Brain microvascular endothelial cell (primary cell): ENCODE data around the gene ID3.

Experiments used
- DNase-seq: peaks from one replicate; pipeline ENCODE4 v3.0.0-alpha.2; 2020
- H3K27ac ChIP-seq: fragments of 250-450 bp; sonication (Bioruptor Pico); 2 replicates; pipeline ENCODE4 v1.5.1; 2020; ENCODE audit warnings: mild to moderate bottlenecking, moderate library complexity
- H3K27me3 ChIP-seq: fragments of 250-450 bp; sonication (Bioruptor Pico); replicated peaks from 2 replicates; pipeline ENCODE4 v1.5.1; 2020; ENCODE audit warnings: mild to moderate bottlenecking
- H3K36me3 ChIP-seq: fragments of 250-450 bp; sonication (Bioruptor Pico); replicated peaks from 2 replicates; pipeline ENCODE4 v1.5.1; 2020; ENCODE audit warnings: mild to moderate bottlenecking
- H3K4me3 ChIP-seq: 2 replicates; pipeline ENCODE4 v1.5.1; 2011; ENCODE audit warnings: low read depth, mild to moderate bottlenecking, control low read depth, low read length, moderate library complexity
- in situ Hi-C: cut with HindIII; loops from 2 replicates; pipeline ENCODE4 v1.10.0; 2017; ENCODE audit warnings: low sequenced_read_pairs, low pct_ligation_motif_present
- TF ChIP-seq, protein P1 (sequence below): IDR thresholded peaks from 2 replicates; pipeline ENCODE4 v1.5.1; 2011; ENCODE audit warnings: low read depth, mild to moderate bottlenecking, moderate library complexity, low read length, control low read depth, inconsistent platforms; ENCODE audit errors: missing control alignments

The ID3 gene

DNA sequence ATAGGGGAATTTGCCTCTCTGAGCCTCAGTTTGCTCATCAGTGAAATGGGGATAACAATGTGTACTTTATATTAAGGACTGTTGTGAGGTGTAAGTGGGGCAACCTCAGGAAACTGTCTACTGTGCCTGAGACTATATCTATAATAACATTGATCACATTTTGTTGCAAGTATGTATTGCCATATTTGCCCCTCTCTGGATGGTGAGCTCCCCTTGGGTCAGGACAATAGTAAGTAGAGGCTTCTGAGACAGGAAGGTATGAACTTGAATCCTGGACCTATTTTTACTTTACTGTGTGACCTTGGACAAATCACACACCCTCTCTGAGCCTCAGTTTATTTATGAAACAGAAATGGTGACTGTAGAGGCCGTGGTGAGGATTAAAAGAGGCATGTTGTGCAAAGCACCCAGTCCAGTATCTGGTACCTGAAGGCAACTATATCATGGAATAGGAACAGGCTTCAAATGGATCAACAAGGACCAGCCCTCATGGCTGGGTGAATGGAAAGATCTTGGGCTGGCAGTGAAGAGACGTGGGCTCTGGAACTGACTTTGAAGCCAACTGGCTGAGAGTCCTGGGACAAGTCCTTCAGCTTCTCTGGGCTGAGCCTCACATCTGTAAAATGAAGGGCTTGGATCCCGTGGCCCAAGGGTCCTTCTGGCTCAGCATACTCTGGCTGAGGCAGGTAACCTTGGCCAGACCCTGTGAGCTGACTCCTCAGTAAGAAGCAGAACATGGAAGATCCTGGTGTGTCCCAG, 35.0 kb upstream of the ID3 start:
- H3K4me3 ChIP-seq, result no peak overlapping the region
- in situ Hi-C loops, result no loop called here
- DNase-seq, result no peak
- TF ChIP-seq, protein P1, sequence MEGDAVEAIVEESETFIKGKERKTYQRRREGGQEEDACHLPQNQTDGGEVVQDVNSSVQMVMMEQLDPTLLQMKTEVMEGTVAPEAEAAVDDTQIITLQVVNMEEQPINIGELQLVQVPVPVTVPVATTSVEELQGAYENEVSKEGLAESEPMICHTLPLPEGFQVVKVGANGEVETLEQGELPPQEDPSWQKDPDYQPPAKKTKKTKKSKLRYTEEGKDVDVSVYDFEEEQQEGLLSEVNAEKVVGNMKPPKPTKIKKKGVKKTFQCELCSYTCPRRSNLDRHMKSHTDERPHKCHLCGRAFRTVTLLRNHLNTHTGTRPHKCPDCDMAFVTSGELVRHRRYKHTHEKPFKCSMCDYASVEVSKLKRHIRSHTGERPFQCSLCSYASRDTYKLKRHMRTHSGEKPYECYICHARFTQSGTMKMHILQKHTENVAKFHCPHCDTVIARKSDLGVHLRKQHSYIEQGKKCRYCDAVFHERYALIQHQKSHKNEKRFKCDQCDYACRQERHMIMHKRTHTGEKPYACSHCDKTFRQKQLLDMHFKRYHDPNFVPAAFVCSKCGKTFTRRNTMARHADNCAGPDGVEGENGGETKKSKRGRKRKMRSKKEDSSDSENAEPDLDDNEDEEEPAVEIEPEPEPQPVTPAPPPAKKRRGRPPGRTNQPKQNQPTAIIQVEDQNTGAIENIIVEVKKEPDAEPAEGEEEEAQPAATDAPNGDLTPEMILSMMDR, result no peak
- no peaks in the 10 kb centered on the region for H3K27me3 ChIP-seq
- no peaks in the 10 kb centered on the region for H3K36me3 ChIP-seq
- no peak overlapping the region for H3K27ac ChIP-seq

GRCh38 chr1:23593556-23594148, 34.4 kb upstream of the ID3 start:
- TF ChIP-seq, protein P1, result no peak
- Histone ChIP-seq H3K27me3 (no peaks in the 10 kb centered on the region), H3K36me3 (no peaks in the 10 kb centered on the region), H3K4me3 (no peak overlapping the region), H3K27ac (no peak overlapping the region)
- in situ Hi-C loops, result no loop called here
- no peak for DNase-seq

- H3K36me3 ChIP-seq, result no peaks in the 10 kb centered on the region
- H3K27ac ChIP-seq, result no peak overlapping the region
- TF ChIP-seq, protein P1, result no peak
- DNase-seq, result no peak
- H3K27me3 ChIP-seq, result no peaks in the 10 kb centered on the region
- in situ Hi-C loops, result no loop called here
- no peak overlapping the region for H3K4me3 ChIP-seq
These were observed 33.8 kb upstream of the ID3 start for GRCh38 chr1:23593042-23593521.

GRCh38 chr1:23592209-23592892, 33.0 kb upstream of the ID3 start:
- DNase-seq, result no peak
- in situ Hi-C loops, result no loop called here
- no peak overlapping the region for H3K4me3 ChIP-seq
- TF ChIP-seq, protein P1, result no peak
- no peaks in the 10 kb centered on the region for H3K27me3 ChIP-seq
- H3K27ac ChIP-seq, result no peak overlapping the region
- no peaks in the 10 kb centered on the region for H3K36me3 ChIP-seq

- DNase-seq, result no peak
- TF ChIP-seq, protein P1, result no peak
- H3K36me3 ChIP-seq, result no peaks in the 10 kb centered on the region
- in situ Hi-C loops, result no loop called here
- no peak overlapping the region for H3K27ac ChIP-seq
- no peak overlapping the region for H3K4me3 ChIP-seq
- no peaks in the 10 kb centered on the region for H3K27me3 ChIP-seq
These were observed 32.3 kb upstream of the ID3 start for GRCh38 chr1:23591460-23592208.
